Fibroblast of pulmonary artery (primary cell): ENCODE data around the gene KIF14.

ENCODE experiments used
- DNase-seq: peaks from one replicate; pipeline ENCODE4 v3.0.0-alpha.2; 2010; ENCODE audit warnings: low read depth
- H3K4me3 ChIP-seq: replicated peaks from 2 replicates; pipeline ENCODE4 v1.5.1; 2011; ENCODE audit warnings: low read depth, mild to moderate bottlenecking, control low read depth, low read length, moderate library complexity
- TF ChIP-seq, protein P1 (sequence below): IDR thresholded peaks from 2 replicates; pipeline ENCODE4 v1.5.1; 2011; ENCODE audit warnings: mild to moderate bottlenecking, control low read depth, low read length, inconsistent platforms; ENCODE audit errors: missing control alignments

KIF14 gene

GRCh38 chr1:200520735-200521134 is 99.8 kb downstream of the KIF14 start:
- no peak for DNase-seq
- TF ChIP-seq, protein P1, sequence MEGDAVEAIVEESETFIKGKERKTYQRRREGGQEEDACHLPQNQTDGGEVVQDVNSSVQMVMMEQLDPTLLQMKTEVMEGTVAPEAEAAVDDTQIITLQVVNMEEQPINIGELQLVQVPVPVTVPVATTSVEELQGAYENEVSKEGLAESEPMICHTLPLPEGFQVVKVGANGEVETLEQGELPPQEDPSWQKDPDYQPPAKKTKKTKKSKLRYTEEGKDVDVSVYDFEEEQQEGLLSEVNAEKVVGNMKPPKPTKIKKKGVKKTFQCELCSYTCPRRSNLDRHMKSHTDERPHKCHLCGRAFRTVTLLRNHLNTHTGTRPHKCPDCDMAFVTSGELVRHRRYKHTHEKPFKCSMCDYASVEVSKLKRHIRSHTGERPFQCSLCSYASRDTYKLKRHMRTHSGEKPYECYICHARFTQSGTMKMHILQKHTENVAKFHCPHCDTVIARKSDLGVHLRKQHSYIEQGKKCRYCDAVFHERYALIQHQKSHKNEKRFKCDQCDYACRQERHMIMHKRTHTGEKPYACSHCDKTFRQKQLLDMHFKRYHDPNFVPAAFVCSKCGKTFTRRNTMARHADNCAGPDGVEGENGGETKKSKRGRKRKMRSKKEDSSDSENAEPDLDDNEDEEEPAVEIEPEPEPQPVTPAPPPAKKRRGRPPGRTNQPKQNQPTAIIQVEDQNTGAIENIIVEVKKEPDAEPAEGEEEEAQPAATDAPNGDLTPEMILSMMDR = no peak
- H3K4me3 ChIP-seq = no peak overlapping the region

DNA sequence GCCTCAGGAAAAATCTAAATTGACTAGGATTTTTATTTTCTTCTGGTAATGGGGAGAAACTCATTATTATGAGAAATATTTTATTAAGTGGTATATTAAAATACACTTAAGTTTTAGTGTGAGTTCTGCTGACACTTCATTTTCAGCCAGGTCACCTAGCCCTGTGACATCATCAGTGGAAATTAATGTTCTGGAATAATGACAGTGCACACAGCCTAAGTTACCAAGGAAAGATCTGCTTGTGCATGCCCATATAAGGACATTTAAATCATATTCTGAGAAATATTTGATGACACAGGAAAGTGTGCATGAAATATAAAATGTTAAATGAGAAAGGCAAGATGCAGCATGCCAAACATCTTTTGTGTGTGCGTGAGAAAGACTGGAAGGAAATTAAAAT is 102.0 kb downstream of the KIF14 start:
- H3K4me3 ChIP-seq = no peak overlapping the region
- TF ChIP-seq, protein P1 = no peak
- peak; percentile 15 for DNase-seq

DNA sequence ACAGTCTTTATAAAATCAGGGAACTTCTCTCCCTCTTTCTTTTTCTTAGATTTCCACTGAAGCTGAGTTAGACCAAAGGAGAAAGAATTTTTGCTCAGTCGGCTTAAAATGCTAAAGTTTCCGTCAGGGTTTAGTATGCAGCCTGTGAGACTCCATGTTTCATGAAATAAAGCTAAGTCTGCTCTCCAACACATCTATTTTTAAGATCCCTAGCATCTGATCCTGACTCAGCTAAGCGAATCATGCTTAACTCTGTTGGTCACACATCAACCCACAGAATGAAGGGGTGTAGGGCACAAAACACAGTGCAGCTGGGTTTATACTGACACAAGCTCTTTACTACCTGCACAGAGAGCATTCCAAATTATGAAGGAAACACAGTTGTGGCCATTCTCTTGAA is 108.4 kb downstream of the KIF14 start:
- peak; percentile 26 for DNase-seq
- TF ChIP-seq, protein P1 = no peak
- no peak overlapping the region for H3K4me3 ChIP-seq

DNA sequence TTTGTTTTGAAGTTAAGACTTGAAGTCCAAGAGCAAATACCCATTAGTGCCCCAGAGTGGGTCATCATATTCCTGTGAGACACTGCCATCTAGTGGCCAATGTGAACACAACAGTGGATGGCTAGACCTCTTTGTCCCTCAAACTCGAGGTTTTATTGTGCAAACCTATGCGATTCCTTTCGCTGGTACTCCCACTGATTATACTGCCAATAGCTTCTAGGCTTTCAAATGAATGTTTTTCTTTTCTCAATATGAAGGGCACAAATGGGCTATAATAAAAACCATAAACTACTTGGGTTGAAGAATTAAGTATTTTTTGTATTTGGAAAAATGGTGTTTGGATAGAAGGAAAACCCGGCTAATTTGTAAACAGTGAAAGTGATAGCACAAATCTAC is 110.3 kb downstream of the KIF14 start:
- H3K4me3 ChIP-seq = no peak overlapping the region
- TF ChIP-seq, protein P1 = peak; percentile 93
- DNase-seq = peak; percentile 92

DNA sequence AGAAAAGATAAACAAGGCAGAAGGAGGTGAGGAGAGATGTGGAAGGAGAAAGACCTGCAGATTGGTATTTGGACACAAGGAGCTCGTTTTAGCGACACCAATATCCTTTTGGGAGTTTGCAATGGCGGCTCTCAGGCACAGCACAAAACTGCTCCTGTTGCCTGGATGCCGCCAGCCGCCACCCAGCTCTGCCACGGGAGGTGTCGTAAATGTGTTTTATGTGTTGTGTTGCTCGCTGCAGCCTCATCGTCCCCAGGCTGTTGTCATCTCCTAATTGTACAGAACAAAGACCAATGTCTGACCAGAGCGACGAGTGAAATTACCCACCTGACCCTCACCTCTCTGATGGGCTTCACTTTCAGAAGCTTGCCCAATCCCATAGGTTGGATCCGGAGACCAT is 114.1 kb downstream of the KIF14 start:
- TF ChIP-seq, protein P1 = no peak

GRCh38 chr1:200505257-200505656 is 115.3 kb downstream of the KIF14 start:
- DNase-seq = no peak
- TF ChIP-seq, protein P1 = no peak
- no peak overlapping the region for H3K4me3 ChIP-seq

More for the DNA sequence above, 114.1 kb downstream of the KIF14 start:
- H3K4me3 ChIP-seq = no peak overlapping the region
- no peak for DNase-seq
